GM12878 (cell line): ENCODE data around the gene MRPS35. TPM values are rescaled to one million over a fixed set of nuclear protein-coding genes. Genes with fewer than 3 reads are reported as not detected.

ENCODE experiments used
- ATAC-seq: fragments of 200-7000 bp; cut with Tn5 transposase; 3 replicates; pipeline ENCODE4 v1.9.1; 2020; ENCODE audit warnings: mild to moderate bottlenecking, moderate library complexity
- BruUV-seq: library from RNA; stranded (reverse); fragments of 400-500 nt; replicated peaks from 2 replicates; lab custom pipeline; 2021; lab: Mats Ljungman, UMichigan
- CTCF ChIA-PET: fragments of 300-600 bp; sonication (Branson Sonifier 250); formaldehyde crosslinking; extraction: SDS; loops from one replicate; lab custom pipeline; 2021; ENCODE audit warnings: inconsistent platforms; lab: Yijun Ruan, JAX
- POLR2A ChIA-PET: fragments of 350-600 bp; formaldehyde crosslinking; extraction: SDS; loops from one replicate; lab custom pipeline; 2021; ENCODE audit warnings: inconsistent platforms; lab: Charles Lee
- RAD21 ChIA-PET: fragments of 300-600 bp; sonication (Branson Sonifier 250); formaldehyde crosslinking; loops from one replicate; lab custom pipeline; 2023; ENCODE audit warnings: antibody characterized with exemption; ENCODE audit not compliant: unreplicated experiment; lab: Charles Lee
- SMC1A ChIA-PET: fragments of 300-600 bp; sonication (Branson Sonifier 250); formaldehyde crosslinking; loops from one replicate; lab custom pipeline; 2023; ENCODE audit not compliant: unreplicated experiment, uncharacterized antibody; lab: Charles Lee
- DNase-seq: peaks from one replicate; pipeline ENCODE4 v3.0.0-alpha.2; 2011; ENCODE audit warnings: low read depth, low spot score
- FAIRE-seq: peaks from 3 replicates; lab custom pipeline; 2011; peaks lifted over from hg19 to GRCh38; lab: Jason Lieb, UNC
- H2AFZ ChIP-seq: 2 replicates; pipeline ENCODE4 v1.6.0; 2011; ENCODE audit warnings: low read depth, low read length, control low read depth; ENCODE audit not compliant: control insufficient read depth
- H3K27ac ChIP-seq: 2 replicates; pipeline ENCODE4 v1.5.1; 2011; ENCODE audit warnings: control low read depth; ENCODE audit not compliant: control insufficient read depth, insufficient read depth
- H3K27me3 ChIP-seq, 2 experiments: replicated peaks in 1 of 2; 2 replicates each; pipeline versions ENCODE4 v1.6.0 to v1.6.1; 2011; ENCODE audit warnings: low read length in 1 of 2; ENCODE audit not compliant: control insufficient read depth in 2 of 2, insufficient read depth in 2 of 2
- H3K36me3 ChIP-seq, 2 experiments: 2 replicates each; pipeline ENCODE4 v1.5.1; 2011; ENCODE audit warnings: low read length in 1 of 2; ENCODE audit not compliant: control insufficient read depth in 2 of 2, insufficient read depth in 2 of 2
- H3K4me1 ChIP-seq: 2 replicates; pipeline ENCODE4 v1.6.1; 2011; ENCODE audit warnings: mild to moderate bottlenecking, low read length, moderate library complexity, mixed read lengths; ENCODE audit not compliant: control insufficient read depth, insufficient read depth
- H3K4me2 ChIP-seq: 2 replicates; pipeline ENCODE4 v1.6.0; 2011; ENCODE audit warnings: control low read depth; ENCODE audit not compliant: control insufficient read depth, insufficient read depth
- H3K4me3 ChIP-seq: fragments of 200-600 bp; sonication (generic); 2 replicates; pipeline ENCODE4 v1.5.1; 2016
- H3K79me2 ChIP-seq: 2 replicates; pipeline ENCODE4 v1.6.0; 2011; ENCODE audit warnings: low read length; ENCODE audit not compliant: control insufficient read depth, insufficient read depth
- H3K9ac ChIP-seq: 2 replicates; pipeline ENCODE4 v1.8.0; 2011; ENCODE audit warnings: low read length, control low read depth, mixed read lengths; ENCODE audit not compliant: control insufficient read depth, insufficient read depth
- H3K9me3 ChIP-seq: replicated peaks from 3 replicates; pipeline ENCODE4 v1.5.1; 2011; ENCODE audit warnings: mild to moderate bottlenecking, low read length; ENCODE audit not compliant: control insufficient read depth, insufficient read depth
- H4K20me1 ChIP-seq: 2 replicates; pipeline ENCODE4 v1.6.0; 2011; ENCODE audit not compliant: control insufficient read depth, insufficient read depth
- ESRRA ChIP-seq: IDR thresholded peaks from 2 replicates; pipeline ENCODE4 v1.6.1; 2012; ENCODE audit warnings: mild to moderate bottlenecking, low read length, improper control_type of control experiment
- HCFC1 ChIP-seq: fragments of 150-350 bp; IDR thresholded peaks from 2 replicates; pipeline ENCODE4 v1.6.1; 2014; ENCODE audit warnings: low read length
- HDAC6 ChIP-seq: fragments of 200-600 bp; sonication (generic); IDR thresholded peaks from one replicate; pipeline ENCODE4 v1.8.0; 2017; ENCODE audit warnings: antibody characterized with exemption; ENCODE audit not compliant: unreplicated experiment
- KLF5 ChIP-seq: fragments of 450-650 bp; IDR thresholded peaks from 2 replicates; pipeline ENCODE4 v1.6.1; 2014; ENCODE audit warnings: mild to moderate bottlenecking; ENCODE audit not compliant: partially characterized antibody
- MYB ChIP-seq: fragments of 150-350 bp; IDR thresholded peaks from 2 replicates; pipeline ENCODE4 v1.6.1; 2014; ENCODE audit warnings: mild to moderate bottlenecking, low read depth, low read length, borderline replicate concordance
- PAX8 ChIP-seq: fragments of 450-650 bp; IDR thresholded peaks from 2 replicates; pipeline ENCODE4 v1.6.1; 2017; ENCODE audit warnings: mild to moderate bottlenecking, moderate library complexity
- POU2F2 ChIP-seq: IDR thresholded peaks from 3 replicates; pipeline ENCODE4 v1.6.1; 2011; ENCODE audit warnings: low read depth, mild to moderate bottlenecking, low read length, borderline replicate concordance
- RELA ChIP-seq: fragments of 450-650 bp; IDR thresholded peaks from 2 replicates; pipeline ENCODE4 v1.8.0; 2014; ENCODE audit warnings: borderline replicate concordance; ENCODE audit not compliant: partially characterized antibody
- SMAD1 ChIP-seq: fragments of 450-650 bp; IDR thresholded peaks from 2 replicates; pipeline ENCODE4 v1.6.1; 2018; ENCODE audit warnings: mild to moderate bottlenecking, low read depth; ENCODE audit not compliant: partially characterized antibody
- ZBED1 ChIP-seq: IDR thresholded peaks from 2 replicates; pipeline ENCODE4 v1.6.1; 2016; ENCODE audit warnings: borderline replicate concordance
- ZNF274 ChIP-seq: IDR thresholded peaks from one replicate; pipeline ENCODE4 v1.8.0; 2011; ENCODE audit not compliant: insufficient read length, insufficient read depth
- ZZZ3 ChIP-seq: IDR thresholded peaks from 2 replicates; pipeline ENCODE4 v1.6.1; 2011; ENCODE audit warnings: low read depth; ENCODE audit not compliant: control insufficient read depth, insufficient read length
- WGBS: methylation state at CpG from one replicate; pipeline ENCODE4 v1.1.6; 2016; ENCODE audit warnings: low lambda C conversion rate; ENCODE audit not compliant: insufficient replicate concordance, insufficient coverage; ENCODE audit errors: missing lambda C conversion rate; 5-methylcytosine and 5-hydroxymethylcytosine counted together
- in situ Hi-C: fragments of 300-500 bp; cut with MboI; formaldehyde crosslinking; loops from 9 replicates; pipeline ENCODE4 v1.14.3; 2018; ENCODE audit warnings: mixed read lengths
- intact Hi-C: fragments of 100-400 bp; cut with micrococcal nuclease; formaldehyde crosslinking; loops from one replicate; pipeline ENCODE4 v1.14.2; 2022; ENCODE audit not compliant: unreplicated experiment
- polyA plus RNA-seq, 11 experiments: library from polyadenylated mRNA; depleted of rRNA in 4 of 11; unstranded in 6 of 11; stranded (reverse) in 5 of 11; fragments of >200 nt; fragmentation: Nextera tagmentation in 4 of 11; fragmentation: Illumina TruSeq in 1 of 11; extraction: Ambion mirVana in 4 of 11; extraction: Trizol in 1 of 11; gene quantifications; 1 replicate in 1 of 11; 2 replicates in 10 of 11; pipeline versions ENCODE4 v1.2.1 to v1.2.3, GENCODE V29; 2011 to 2016; ENCODE audit warnings: inconsistent platforms in 2 of 11, missing spikeins in 2 of 11, low read depth in 1 of 11
- total RNA-seq, 4 experiments: library from RNA; depleted of rRNA in 3 of 4; stranded (reverse); fragments of >200 nt in 3 of 4; fragmentation: Illumina TruSeq in 1 of 4; extraction: Trizol in 1 of 4; gene quantifications; 2 replicates each; pipeline versions ENCODE4 v1.2.1 to v1.2.3, GENCODE V29; 2013 to 2021
- TF ChIP-seq, protein P1 (sequence below): fragments of 450-650 bp; IDR thresholded peaks from 2 replicates; pipeline ENCODE4 v1.6.1; 2017; ENCODE audit warnings: mild to moderate bottlenecking, low read depth, inconsistent platforms; ENCODE audit not compliant: poor library complexity, severe bottlenecking
- TF ChIP-seq, protein P2 (sequence below): fragments of 450-650 bp; IDR thresholded peaks from 2 replicates; pipeline ENCODE4 v1.6.1; 2016; ENCODE audit warnings: mild to moderate bottlenecking
- TF ChIP-seq, protein P3 (sequence below): fragments of 150-350 bp; IDR thresholded peaks from 2 replicates; pipeline ENCODE4 v1.6.1; 2016; ENCODE audit warnings: low read depth, low read length

The MRPS35 gene
- total and polyA plus RNA-seq, 10 of the 15 experiments (the other 5 are each of a cell fraction or from before 2014, with no cell fraction given) = 45.7 to 111 (median 67.1) TPM

GRCh38 chr12:27790179-27790578 is 79.5 kb downstream of the MRPS35 start (continued):
- TF ChIP-seq, protein P1, sequence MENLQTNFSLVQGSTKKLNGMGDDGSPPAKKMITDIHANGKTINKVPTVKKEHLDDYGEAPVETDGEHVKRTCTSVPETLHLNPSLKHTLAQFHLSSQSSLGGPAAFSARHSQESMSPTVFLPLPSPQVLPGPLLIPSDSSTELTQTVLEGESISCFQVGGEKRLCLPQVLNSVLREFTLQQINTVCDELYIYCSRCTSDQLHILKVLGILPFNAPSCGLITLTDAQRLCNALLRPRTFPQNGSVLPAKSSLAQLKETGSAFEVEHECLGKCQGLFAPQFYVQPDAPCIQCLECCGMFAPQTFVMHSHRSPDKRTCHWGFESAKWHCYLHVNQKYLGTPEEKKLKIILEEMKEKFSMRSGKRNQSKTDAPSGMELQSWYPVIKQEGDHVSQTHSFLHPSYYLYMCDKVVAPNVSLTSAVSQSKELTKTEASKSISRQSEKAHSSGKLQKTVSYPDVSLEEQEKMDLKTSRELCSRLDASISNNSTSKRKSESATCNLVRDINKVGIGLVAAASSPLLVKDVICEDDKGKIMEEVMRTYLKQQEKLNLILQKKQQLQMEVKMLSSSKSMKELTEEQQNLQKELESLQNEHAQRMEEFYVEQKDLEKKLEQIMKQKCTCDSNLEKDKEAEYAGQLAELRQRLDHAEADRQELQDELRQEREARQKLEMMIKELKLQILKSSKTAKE = no peak
- no peak for TF ChIP-seq ZBED1
- TF ChIP-seq RELA = no peak
- TF ChIP-seq HCFC1 = no peak
- TF ChIP-seq POU2F2 = no peak
- TF ChIP-seq ESRRA = no peak
- TF ChIP-seq PAX8 = no peak

- SMC1A ChIA-PET = interaction anchor here (0.8 to 0.9 kb wide), 2 partner anchors 23 to 26 kb away, joined by 3 read pairs; no protein-coding TSS in a partner anchor
- intact Hi-C loops = no loop called here
- TF ChIP-seq HDAC6 (no peak), MYB (no peak), KLF5 (no peak), SMAD1 (no peak), ZZZ3 (no peak), ZNF274 (no peak)
- TF ChIP-seq, protein P2, sequence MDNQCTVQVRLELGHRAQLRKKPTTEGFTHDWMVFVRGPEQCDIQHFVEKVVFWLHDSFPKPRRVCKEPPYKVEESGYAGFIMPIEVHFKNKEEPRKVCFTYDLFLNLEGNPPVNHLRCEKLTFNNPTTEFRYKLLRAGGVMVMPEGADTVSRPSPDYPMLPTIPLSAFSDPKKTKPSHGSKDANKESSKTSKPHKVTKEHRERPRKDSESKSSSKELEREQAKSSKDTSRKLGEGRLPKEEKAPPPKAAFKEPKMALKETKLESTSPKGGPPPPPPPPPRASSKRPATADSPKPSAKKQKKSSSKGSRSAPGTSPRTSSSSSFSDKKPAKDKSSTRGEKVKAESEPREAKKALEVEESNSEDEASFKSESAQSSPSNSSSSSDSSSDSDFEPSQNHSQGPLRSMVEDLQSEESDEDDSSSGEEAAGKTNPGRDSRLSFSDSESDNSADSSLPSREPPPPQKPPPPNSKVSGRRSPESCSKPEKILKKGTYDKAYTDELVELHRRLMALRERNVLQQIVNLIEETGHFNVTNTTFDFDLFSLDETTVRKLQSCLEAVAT = no peak
- TF ChIP-seq, protein P3, sequence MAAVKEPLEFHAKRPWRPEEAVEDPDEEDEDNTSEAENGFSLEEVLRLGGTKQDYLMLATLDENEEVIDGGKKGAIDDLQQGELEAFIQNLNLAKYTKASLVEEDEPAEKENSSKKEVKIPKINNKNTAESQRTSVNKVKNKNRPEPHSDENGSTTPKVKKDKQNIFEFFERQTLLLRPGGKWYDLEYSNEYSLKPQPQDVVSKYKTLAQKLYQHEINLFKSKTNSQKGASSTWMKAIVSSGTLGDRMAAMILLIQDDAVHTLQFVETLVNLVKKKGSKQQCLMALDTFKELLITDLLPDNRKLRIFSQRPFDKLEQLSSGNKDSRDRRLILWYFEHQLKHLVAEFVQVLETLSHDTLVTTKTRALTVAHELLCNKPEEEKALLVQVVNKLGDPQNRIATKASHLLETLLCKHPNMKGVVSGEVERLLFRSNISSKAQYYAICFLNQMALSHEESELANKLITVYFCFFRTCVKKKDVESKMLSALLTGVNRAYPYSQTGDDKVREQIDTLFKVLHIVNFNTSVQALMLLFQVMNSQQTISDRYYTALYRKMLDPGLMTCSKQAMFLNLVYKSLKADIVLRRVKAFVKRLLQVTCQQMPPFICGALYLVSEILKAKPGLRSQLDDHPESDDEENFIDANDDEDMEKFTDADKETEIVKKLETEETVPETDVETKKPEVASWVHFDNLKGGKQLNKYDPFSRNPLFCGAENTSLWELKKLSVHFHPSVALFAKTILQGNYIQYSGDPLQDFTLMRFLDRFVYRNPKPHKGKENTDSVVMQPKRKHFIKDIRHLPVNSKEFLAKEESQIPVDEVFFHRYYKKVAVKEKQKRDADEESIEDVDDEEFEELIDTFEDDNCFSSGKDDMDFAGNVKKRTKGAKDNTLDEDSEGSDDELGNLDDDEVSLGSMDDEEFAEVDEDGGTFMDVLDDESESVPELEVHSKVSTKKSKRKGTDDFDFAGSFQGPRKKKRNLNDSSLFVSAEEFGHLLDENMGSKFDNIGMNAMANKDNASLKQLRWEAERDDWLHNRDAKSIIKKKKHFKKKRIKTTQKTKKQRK = no peak
These were observed 84.4 kb downstream of the MRPS35 start for GRCh38 chr12:27794818-27795584.

More at GRCh38 chr12:27794818-27795584, 84.4 kb downstream of the MRPS35 start:
- H3K27ac ChIP-seq = no peak overlapping the region
- H3K4me1 ChIP-seq = no peaks in the 10 kb centered on the region
- FAIRE-seq (no peak), ATAC-seq (no peak), DNase-seq (no peak)
- no peak overlapping the region for H2AFZ ChIP-seq
- no peaks in the 10 kb centered on the region for H3K9me3 ChIP-seq
- no peak overlapping the region for H3K4me2 ChIP-seq
- in situ Hi-C loops = no loop called here
- no peak overlapping the region for H3K4me3 ChIP-seq
- no peaks in the 10 kb centered on the region for H4K20me1 ChIP-seq
- RAD21 ChIA-PET = no interaction called here
- POLR2A ChIA-PET = interaction anchor here (0.6 kb wide), 1 partner anchor 14 kb away, joined by 3 read pairs; no protein-coding TSS in a partner anchor
- BruUV-seq = no TSS peak
- no peak overlapping the region for H3K9ac ChIP-seq
- no peaks in the 10 kb centered on the region for H3K27me3 ChIP-seq
- WGBS = 83% methylated on average over 6 of the region's 6 CpGs
- CTCF ChIA-PET = interaction anchor here (0.9 to 1.2 kb wide), 2 partner anchors 9 to 26 kb away, joined by 3 read pairs; no protein-coding TSS in a partner anchor
- H3K36me3 ChIP-seq = peaks cover 0 to 32% of the 10 kb centered on the region in 2 experiments; a peak in 3 of 4 replicates
- H3K79me2 ChIP-seq = no peaks in the 10 kb centered on the region
